IPS DF 19.7 (cell line): ENCODE data around the gene EPN1.

ENCODE experiments used
- DNase-seq: peaks from one replicate; pipeline ENCODE4 v3.0.0-alpha.2; 2013; ENCODE audit warnings: low read depth, low spot score

EPN1 gene

DNA sequence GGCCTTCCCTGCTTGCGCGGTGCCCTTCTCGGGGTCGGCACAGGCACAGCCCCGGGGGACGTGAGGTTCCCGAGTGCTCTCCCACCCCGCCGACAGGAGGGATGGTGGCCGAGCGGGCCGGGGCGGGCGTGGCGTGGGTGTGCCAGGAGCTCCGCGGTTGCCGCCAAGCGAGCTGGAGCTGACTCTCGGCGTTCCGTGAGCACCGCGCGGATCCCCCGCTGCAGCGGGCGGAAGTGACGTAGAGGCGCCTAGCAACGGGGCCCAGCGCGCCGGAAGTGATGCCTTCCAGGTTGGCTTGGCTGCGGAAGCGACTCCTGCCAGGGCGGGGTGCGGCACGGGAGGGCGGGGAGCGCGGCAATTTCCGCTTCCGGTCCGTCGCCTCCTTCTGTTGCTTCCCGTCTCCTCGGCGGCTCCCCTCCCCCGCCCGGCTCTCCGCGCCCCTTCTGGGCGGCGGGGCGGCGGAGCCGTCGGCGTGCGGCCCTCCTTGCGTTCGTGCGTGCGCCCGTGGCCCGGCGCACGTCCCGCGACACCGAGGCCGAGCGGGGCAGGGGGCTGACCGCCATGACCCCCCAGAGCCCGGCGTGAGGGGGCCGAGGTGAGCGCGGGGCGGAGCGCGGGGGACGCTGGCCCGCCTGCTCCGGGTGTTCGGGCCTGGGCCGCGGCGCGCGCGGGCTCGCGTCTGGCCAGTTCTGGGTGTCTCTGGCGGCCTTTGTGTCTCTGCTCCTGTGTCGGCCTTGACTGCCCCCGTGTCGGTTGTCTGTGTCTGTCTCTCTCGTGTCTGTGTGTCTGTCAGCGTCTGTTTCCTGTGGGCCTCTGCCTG lies at the start of gene EPN1:
Gene EPN1, plus strand, starts transcription at position 386 of the 820 bp plus-strand sequence. CDS start 3,402 bp downstream, outside the sequence.
- DNase-seq: peak; percentile 82

DNA sequence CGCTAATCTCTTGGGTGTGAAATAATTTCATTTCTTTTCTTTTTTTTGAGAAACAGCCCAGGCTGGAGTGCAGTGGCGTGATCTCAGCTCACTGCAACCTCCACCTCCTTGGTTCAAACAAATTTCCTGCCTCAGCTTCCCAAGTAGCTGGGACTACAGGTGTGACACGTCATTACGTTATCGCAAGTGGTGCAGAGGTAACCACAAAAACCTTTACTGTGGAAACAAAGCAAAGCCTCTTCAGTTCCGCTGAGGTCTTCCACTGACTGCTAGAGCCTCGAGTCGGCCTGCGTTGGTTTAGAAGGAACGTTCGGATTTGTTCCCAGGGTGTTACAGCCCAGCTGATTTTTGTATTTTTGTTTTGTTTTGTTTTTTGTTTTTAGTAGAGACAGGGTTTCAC lies 48.7 kb upstream of the EPN1 start:
- no peak for DNase-seq

DNA sequence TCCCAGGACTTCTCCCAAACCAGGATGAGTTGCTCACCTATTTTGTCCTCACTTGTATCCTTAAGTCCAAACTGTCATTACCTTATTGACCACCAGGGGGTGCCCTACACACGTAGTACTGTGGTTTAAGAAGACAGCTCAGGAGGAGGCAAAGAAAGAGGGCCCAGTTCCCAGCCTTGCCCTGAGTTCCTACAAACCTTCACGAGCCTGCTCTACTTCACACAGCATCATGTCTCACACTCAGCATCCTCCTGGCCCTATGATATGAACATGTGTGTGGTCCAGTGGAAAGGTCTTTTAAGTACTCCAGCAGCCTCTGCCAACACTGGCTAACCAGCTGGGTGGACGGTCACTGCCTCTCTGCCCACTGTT lies 42.6 kb upstream of the EPN1 start:
- no peak for DNase-seq

DNA sequence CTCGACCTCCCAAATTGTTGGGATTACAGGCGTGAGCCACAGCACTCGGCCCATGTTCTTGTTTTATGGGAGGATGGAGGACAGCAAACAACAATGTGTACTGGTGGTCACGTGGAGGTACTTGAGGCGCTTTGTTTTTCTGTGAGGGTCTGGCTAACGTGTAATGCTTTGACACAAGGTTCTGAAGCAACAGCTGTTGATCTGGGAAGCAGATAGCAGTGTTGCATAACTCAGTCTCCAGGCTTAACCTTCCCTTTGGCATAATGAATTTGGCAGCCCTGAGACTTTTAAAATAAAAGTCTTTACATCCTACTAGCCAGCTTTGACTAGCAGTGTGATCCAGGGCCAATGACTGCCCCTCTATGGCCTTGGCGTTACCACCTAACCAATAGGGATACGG lies 41.2 kb upstream of the EPN1 start:
- no peak for DNase-seq

DNA sequence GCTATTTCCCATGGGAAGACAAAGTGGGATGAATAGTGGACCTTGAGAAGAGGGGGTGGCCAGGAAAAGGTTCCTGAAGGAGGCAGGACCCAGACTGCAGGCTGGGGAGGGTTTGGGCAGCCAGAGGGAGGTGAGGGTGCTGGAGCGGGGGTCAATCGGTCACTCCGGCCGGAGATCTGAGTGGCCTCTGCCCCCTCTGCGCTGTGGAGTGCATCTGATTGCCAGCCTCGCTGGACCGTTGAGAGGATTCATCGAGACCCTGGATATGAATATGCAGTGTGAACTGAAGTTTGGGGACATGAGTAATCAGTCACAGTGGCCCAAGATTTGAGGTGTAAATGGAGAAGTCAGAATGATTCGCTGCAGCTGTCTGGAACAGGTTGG lies 39.7 kb upstream of the EPN1 start:
- DNase-seq: no peak

DNA sequence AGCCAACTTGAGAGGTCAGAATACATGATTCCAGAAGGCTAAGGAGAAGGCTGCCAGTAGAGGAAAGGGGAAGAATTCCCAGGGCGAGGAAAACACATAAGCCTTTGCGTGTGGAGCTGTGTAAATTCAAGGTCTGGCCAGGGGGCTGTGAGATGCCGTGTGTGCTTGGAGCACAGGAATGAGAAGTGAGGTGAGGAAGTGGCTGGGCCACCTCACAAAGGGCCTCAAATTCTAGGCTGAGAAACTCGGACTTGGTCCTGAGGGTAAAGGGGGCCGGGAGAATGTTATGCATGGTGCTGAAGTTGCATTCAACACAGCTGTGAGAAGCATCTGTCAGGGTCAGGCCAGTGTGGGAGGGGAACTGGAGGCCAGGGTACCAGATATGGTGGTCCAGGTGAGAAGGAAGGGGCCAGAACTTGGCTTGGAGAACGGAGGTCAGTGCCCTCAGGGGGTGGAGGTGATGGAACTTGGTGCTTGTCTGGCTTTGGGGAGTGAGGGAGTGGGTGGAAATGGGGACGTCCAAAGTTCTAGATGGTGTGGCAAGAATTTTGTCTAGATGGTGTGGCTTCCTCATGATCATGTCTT lies 39.1 kb upstream of the EPN1 start:
- DNase-seq: no peak

DNA sequence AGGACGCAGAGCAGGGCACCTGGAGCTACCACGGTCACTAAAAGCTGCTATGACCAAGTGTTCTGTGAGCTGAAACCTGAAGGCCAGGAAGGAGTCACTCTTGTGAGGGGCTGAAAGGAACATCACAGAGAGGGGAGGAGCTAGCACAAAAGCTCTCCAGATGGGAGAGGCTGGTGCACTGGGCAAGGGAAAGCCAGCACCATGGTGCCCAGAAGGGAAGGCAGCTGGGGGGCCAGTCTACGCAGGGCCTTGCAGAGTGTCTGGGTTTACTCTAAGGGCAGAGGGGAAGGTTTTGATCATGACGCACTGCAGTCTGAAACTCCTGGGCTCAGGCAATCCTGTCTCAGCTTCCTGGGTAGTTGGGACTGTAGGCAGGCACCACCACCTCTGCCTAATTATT lies 38.3 kb upstream of the EPN1 start:
- DNase-seq: no peak

DNA sequence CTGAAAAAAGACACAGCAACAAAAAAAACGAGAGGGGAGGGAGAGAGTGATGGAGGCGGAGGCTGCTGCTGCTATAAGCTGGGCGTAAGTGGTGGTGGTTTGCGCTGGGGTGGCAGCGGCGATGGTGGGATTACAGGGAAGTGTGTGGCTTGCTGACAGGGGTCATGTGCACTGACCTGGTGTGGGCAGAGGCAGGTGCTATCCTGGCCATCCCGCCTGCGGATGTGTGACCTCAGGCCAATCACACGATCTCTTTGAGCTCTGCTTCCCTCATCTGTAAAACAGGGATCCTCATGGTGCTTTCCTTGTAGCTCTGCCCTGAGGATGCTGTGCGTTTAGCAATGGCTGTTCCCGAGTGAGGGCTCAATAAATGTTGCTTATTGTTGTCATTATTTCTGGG lies 37.5 kb upstream of the EPN1 start:
- no peak for DNase-seq

DNA sequence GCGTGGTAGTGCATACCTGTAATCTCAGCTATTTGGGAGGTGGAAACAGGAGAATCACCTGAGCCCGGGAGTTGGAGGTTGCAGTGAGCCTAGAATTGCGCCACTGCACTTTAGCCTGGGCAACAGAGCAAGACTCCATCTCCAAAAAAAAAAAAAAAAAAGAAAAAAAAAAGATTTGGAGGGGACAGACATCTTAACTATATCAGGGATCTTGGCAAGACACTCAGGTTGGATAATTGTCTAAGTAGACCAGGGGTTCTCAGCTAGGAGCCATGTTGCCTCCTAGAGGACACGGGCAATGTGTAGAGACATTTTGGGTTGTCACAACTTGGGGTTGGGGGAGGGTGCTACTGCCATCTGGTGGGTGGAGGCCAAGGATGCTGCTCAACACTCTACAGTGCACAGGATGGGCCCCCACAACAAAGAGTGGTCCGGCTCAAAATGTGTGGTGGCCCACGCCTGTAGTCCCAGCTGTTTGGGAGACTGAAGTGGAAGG lies 36.1 kb upstream of the EPN1 start:
- no peak for DNase-seq

DNA sequence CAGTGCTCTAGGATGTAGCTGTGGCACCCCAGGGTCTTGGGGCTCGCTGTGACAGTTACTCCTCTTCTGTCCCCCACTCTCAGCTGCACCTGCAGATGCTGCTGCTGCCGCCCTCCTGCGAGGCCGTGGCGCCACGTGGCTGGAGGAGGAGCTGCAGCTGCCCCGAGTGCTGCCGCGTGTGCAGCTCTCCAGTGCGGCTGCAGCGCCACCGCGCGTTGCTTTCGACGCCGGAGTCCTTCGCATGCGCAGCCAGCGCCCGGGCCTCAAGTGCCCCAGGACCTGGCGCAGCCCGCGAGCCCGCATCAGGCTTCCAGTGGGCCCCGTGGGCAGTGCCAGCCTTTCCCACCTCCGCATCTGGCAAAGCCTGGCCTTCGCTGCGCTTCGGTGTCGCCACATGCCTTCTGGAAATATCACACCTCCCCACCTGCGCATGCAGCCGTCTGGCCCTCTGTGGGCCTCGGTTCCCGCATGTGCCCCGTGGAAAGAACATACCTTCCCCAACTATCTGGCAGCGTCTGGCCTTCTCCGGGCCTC lies 34.9 kb upstream of the EPN1 start:
- DNase-seq: no peak

DNA sequence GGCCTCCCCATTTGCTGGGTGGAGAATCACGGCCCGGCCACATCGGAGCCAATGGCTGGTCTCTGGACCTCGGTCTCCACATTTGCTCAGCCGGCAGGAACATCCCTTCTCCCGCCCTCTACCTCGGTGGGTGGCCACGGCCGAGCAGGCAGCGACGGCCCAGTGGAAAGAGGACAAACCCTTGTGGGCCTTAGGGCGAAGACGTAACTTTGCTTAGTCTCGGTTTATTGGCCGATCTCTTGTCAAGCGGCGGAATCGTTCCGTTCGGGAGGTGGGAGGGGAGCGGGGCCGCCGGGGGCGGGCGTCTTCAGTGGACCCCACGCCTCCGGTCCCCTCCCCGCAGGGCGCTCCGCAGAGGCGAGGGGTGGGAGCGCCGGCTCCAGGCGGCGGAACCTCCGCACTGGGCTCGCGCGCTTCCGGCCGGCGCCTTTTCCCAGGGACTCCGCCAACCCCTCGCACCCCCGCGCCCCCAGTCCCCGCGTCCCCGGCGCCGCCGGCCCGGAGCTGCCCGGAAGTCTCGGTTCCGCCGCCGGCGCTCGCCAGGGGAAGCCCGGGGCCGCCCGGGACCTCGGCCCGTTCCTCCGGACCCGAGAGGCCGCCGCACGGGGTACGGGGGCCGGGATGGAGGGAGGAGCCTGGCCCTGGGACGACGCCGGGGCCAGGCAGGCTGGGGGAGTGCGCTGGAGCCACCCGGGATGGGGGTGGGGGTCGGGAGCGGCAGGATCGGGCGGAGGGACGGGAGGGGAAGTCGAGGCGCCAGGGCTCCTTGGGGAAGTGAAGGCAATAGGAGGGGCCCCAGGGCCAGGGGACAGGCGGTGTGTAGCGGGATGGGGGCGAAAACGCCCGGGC lies 34.2 kb upstream of the EPN1 start, which contains the start of gene ZNF580:
Gene ZNF580, plus strand, starts transcription at position 426 of the 849 bp plus-strand sequence. CDS start 1,507 bp downstream, outside the sequence.
- DNase-seq: no peak

DNA sequence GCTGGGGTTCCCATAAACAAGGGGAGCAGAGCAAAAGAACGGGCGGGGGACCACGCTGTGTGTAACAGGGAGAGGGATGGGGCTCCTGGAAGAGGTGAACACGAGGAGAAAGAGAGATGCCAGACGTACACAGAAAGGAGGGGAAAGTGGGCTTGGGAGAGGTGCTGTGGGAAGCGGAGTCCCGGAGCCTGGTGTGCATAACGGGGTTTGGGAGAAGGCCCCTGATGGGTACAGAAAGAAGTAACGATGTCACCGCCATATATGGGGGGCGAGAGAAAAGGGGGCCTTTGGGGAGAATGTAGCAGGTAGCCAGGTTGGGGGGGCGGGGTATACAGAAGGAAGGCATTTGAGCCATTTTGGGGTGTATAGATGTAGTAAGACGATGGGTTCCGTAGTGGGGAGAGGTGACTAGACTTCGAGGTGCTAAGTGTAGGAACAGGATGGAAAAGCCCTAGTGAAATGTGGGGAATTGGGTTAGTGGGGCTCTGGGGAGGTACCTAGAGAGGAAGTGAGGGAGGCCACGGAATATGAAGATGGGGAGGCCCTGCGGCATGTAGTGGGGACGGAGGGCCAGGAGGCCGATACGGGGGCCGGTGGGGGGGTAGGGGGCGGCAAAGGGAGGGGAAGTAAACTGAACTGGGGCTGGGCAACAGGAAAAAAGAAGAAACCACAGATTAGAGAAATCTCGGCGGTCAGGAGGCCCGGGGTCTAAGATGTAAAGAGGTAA lies 33.4 kb upstream of the EPN1 start:
- DNase-seq: no peak

DNA sequence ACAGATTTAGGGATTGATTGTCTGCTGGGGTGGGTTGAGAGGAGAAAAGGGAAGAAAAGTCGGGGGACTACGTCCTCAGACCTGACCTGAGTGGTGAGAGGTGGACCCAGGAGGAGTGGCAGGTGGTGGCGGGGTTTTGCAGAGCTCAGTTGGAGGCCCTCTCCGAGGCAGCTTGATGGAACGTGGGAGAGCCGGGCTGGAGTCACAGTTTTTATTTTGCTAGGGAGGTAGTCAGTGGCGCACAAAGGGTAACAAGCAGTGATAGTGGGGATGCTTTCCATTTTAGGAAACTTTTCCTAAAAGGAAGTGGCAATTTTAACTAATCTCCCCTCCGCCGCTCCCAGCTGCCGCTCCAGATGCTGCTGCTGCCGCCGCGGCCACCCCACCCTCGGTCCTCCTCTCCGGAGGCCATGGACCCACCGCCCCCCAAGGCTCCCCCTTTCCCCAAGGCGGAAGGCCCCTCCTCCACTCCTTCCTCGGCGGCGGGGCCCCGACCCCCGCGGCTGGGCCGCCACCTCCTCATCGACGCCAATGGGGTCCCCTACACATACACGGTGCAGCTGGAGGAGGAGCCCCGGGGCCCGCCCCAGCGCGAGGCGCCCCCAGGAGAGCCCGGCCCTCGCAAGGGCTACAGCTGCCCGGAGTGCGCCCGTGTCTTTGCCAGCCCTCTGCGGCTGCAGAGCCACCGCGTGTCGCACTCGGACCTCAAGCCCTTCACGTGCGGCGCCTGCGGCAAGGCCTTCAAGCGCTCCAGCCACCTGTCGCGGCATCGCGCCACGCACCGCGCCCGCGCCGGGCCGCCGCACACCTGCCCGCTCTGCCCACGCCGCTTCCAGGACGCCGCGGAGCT lies 32.6 kb upstream of the EPN1 start:
- no peak for DNase-seq

DNA sequence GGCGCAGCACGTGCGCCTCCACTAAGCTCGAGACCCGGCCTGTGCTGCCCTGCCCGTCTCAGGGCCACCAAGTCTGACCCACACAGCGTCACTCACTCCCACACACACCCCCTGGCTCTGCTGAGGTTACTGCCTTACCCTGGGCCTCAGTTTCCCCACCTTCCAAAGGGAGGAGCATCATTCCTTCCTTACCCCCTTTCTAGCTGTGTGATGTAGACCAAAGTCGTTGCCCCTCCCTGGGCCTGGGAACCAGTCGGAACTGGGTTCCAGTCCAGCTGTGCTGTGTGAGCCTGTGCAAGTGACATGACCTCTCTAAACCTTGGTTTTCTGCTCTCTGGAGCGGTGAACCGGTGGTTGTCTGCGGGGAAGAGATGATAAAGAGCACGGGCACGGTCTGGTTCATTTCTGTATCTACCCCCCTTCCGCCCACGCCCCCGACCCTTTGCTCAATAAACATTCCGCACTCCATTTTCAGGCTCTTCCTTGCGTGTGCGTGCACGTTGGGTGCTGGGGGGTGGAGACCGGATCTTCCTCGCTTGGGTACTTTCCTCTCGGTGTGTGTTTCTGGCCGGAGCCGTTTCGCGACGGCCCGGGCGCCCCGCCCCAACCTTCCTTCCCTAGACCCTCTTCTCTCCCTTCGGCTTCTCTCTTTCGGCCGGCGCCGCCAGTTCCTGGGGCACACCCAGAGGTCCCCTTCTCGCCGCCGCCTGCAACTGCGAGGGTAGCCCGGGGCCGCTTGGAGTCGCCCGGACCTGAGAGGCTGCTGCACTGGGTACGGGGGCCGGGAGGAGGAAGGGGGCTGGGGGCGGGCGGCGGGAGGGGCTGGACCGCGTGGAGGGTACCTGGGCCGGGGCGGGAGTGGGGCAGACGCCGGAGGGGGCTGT lies 31.8 kb upstream of the EPN1 start, which contains the start of gene ZNF581:
Gene ZNF581, plus strand, starts transcription at position 647 of the 884 bp plus-strand sequence. CDS start 923 bp downstream, outside the sequence.
- no peak for DNase-seq

DNA sequence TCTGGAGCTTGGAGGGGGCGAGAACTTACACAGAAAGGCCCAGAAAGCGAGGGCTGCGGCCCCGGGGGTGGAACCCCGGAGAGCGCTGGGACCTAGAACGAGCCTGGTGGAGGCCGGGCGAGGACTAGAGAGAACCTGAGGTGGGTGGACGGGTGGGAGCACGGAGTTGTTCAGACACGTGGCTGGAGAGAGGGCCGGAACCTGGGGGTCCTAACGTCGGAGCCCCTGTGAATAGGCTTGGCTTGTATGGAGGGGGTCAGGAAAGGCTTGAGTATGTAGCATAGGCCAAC lies 31.2 kb upstream of the EPN1 start:
- DNase-seq: no peak

DNA sequence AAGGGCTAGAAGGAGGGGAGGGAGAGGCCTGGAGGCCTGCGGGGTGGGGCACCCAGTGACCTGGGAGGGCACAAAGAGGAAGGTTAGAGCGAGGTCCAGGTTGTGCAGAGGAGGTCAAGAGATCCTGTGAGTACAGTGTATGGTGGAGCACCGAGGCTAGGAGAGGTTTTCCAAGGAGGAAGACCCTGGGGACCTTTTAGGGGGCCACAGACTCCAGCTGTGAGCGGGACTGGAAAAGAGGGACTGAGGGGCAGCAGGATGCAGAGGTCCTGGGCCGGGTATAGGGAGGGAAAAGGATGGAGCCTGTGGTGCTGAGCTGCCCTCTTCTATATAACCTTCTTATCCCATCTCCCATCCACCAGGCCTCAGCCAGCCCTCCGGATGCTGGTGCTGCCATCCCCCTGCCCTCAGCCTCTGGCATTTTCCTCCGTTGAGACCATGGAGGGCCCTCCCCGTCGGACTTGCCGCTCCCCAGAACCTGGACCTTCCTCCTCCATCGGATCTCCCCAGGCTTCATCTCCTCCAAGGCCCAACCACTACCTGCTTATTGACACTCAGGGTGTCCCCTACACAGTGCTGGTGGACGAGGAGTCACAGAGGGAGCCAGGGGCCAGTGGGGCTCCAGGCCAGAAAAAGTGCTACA lies 30.7 kb upstream of the EPN1 start:
- no peak for DNase-seq

DNA sequence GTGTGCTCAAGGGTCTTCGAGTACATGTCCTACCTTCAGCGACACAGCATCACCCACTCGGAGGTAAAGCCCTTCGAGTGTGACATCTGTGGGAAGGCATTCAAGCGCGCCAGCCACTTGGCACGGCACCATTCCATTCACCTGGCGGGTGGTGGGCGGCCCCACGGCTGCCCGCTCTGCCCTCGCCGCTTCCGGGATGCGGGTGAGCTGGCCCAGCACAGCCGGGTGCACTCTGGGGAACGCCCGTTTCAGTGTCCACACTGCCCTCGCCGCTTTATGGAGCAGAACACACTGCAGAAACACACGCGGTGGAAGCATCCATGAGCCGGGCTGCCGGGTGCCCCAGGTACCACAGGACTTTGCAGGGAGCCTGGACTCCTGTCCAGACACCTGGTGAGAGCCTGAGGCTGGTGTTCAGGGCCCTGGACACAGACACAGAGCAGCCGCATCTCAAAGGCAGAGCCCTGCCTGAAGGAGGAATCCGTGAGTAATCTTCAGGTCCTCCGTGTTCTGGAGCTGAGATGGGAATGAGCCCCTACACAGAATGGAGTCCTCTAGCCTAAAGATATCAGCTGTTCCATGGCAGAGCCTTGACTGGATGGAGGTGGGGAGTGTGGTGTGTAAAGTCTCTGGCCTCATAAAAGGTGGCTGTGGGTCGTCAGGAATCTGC lies 30.0 kb upstream of the EPN1 start:
- no peak for DNase-seq

DNA sequence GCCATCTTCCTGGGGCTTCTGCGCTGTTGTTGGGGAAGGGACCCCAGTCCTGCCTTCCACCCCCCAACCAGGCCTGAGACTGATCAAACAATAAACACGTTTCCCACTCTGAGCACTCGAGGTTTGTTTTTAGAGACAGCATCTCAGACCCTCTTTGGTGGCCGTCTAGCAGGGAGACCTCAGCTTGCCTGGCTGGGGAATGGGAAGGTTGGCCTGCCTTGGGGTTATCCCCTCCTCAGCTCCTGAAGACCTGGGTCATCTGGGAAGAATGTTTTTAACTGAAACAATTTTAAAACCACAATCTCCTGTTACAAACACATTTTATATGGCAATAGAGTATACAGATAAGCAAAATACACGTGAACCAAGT lies 29.5 kb upstream of the EPN1 start:
- no peak for DNase-seq
